NCI-H1092 (cell line): ENCODE data around the gene P2RY2.

Source experiments
- DNase-seq: peaks from one replicate; lab custom pipeline; 2025; lab: John Stamatoyannopoulos, UW

The P2RY2 gene

GRCh38 chr11:73244589-73245240 is 26.6 kb downstream of the P2RY2 start:
- no peak for DNase-seq

DNA sequence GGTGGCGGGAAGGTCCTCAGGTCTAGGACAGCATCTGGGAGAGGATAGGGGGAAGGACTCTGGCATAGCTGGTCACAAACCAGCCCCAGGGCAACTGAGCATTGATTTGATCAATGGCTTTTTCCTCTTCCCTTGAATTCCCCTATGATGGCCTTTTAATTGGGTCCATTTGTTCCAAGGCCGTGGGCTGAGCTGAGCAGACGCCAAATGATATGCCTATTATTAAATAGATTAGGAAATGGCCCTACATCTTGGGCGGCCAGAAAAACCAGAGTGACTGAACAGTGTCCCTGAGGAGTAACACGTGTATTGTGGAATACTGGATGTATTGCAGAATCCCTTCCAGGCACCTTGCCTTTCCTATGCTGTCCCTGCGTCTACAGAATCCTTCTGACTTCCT is 27.4 kb downstream of the P2RY2 start:
- DNase-seq = no peak

DNA sequence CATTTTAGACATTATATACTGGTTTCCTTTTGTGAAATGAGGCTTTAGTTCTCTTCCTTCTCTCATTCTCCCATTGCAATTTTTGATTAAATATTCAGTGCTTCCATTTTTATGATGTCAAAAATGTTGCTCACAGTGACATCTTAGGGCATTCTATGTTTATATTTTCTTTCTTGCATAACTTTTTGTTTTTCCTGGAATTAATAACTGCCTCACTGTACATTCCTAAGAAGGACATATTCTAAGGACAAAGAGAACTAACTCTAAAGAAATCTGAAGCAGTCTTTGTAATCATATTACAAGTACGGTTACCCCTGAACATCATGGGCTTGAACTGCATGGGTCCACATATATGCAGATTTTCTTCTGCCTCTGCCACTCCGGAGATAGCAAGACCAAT is 28.2 kb downstream of the P2RY2 start:
- no peak for DNase-seq

- DNase-seq = no peak
Observed at GRCh38 chr11:73248526-73249185, 30.6 kb downstream of the P2RY2 start.

DNA sequence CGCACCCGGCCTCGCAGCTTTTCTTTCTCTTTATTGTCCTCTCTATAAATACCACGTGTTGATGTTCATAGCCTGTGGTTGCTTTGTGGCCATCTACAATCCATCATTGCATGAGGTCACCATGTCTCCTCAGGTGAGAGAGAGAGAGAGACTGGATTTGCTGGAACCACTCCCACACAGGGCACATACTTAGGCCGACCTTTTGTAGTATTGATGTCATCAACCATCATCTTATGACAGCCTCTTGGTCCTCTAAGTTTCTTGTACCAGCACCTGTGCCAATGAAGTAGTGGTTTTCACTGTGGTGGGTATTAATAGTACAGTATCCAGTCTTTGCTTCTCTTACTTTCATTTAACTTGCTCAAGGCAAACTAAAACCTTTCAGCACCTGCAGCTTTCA is 31.2 kb downstream of the P2RY2 start:
- DNase-seq = no peak

- no peak for DNase-seq
Observed at GRCh38 chr11:73249853-73250783, 32.0 kb downstream of the P2RY2 start.

- DNase-seq = no peak
Observed at GRCh38 chr11:73252577-73253191, 34.6 kb downstream of the P2RY2 start.

DNA sequence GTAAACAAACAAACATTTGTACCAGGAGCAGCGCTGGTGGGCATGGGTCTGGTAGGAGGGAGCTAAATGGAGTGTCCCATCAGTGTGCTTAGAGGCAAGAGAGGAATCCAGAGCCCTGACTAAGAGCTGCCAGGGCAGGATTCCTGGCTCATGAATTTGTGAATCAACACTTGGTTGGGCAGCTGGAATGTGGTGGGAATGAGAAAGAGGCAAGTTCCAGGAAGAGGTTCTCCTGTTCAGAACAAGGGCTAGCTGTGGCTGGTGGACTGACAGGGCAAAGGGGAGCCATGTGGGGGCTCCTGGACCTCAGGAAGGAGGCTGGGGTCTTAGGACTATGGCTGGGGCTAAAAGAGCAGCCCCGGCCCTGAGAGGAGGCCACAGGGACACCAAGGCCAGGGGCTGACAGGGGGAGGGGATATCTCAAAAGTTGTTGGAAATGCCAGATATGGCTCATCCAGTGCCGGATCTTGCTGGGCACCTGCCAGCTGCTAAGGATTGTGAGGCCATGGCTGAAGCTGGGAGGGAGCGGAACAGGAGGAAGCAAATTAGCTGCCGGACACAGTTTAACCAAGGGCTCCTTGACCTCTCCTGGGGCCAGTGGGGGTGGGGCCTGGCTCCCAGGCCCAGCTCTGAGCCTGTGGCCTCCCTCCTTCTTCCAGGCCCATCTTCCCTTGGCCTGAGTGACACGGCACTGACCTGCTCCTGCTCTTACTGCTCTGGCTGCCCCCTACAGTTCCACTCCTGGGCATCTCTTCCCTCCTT is 39.4 kb downstream of the P2RY2 start:
- DNase-seq = no peak

- DNase-seq = no peak
Observed at GRCh38 chr11:73258104-73259035, 40.3 kb downstream of the P2RY2 start.

GRCh38 chr11:73259406-73260126 is 41.5 kb downstream of the P2RY2 start:
- no peak for DNase-seq

DNA sequence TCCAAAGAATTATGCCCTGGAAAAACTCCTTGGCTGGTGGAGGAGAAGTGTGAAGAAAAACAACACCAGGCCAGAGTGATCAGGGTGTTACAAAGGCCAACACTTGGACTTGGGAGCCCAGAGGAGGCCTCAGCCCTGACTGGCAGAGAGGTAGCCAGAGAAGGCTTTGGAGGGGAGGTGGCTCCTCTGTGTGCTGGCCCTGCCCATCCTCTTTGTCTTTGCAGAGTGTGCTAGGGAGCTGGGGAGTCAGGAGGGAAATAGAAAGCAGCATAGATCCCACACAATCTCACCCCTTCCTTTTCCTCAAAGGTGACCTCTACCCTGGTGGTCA is 42.0 kb downstream of the P2RY2 start:
- DNase-seq = no peak

DNA sequence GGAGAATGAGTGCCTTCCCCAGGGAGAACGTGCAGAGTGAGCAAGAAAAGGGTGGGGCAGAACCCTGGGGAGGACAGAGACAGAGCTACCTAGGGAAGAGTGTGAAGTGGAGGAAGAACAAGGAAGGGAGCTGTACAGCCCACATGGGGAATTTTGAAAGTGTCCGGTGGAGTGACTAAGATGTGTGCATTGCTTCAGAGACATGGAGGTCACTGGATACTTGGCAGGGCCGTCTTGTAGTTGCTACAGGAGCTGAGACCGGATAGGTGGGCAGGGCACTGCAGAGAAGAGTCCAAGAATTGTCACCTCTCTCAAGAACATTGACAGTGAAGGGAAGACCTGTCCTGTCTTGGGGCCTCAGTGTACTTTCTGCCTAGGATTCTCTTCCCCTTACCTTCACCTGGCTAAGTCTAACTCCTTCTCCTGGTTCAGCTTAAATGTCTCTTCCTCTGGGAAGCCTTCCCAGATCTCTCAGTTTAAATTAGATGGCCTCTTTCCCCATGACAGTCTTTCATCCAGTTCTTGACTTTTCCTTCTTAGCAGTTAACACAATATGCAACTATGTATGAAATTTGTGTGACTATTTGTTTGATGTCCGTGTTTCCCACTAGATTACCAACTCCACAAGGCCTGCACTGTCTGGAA is 44.9 kb downstream of the P2RY2 start:
- no peak for DNase-seq

- no peak for DNase-seq
Observed at GRCh38 chr11:73263640-73264039, 45.6 kb downstream of the P2RY2 start.

DNA sequence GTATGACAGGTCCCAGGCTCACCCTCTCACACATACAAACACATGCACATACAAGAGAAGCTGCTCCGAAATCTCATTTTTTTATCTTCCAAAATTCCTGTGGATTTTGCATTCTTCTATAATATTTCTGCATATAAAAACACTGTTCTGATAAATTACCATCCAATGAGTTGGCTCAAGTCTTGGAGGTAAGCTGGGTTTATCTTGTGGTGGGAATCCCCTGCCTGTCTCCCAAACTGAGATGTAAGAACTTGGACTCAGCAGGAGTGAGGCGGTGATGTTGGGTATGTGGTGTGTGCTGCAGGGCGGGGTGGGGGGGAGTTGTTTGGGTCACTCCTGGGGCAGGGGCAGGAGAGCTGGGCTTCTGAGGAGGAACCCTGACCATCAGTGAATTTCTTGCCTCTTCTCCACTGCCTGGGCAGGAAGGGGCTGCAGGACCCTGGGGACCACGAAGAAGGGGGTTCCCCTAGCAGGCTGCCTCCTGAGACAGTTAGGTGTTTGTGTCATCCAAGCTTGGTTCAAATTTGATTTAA is 47.3 kb downstream of the P2RY2 start:
- no peak for DNase-seq

DNA sequence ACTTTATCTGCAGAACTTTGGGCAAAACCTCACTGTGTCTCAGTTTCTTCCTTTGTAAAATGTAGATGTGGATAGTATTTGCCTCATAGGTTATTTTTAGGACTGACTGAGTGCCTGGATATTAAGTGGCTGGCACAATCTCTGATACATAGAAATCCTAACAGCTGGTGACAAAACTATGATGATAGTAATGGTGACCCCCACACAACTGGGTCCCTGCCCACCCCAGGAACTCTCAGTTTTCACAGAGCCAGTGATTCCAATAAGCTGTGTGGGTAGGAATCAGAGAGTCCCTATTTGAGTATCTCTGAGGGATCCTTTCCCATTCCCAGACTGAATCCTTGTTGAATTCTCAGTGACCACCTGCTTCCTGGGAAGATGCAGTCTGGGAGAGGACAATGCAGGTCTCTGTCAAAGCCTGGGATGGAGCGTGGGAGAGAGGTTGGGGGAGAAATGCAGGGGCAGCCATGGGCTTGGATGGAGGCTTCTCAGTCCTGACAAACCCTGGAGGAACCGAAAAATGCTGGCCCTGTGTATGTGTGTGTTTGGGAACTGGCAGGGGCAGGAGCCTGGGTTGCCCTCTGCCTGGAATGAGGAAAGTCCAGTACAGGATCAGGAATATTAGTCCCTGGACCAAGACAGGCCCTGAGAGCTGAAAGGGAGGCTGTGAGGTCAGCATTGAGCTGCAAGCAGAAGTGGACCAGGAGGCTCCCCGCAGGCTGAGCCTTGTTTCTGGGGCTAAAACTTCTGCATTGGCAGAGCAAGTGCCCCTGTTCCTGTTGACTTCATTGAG is 48.0 kb downstream of the P2RY2 start:
- DNase-seq = no peak

DNA sequence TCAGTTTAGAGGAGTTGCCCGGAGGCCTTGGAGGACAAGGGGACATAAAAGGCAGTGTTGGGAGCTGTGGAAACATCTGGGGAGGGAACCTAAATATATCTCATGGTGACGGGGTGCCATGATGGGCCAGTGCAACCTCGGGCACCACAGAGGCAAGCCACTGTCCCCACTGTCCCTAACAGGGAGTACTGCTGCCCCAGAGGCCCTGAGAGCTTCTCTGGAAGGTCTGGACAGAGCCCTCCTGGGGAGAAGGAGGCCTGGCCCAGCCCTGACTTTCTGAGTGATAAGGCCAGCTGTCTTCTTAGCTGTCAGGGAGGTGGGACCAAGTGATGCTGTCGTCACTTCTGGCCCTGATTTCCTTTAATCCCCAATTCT is 48.6 kb downstream of the P2RY2 start:
- DNase-seq = no peak

DNA sequence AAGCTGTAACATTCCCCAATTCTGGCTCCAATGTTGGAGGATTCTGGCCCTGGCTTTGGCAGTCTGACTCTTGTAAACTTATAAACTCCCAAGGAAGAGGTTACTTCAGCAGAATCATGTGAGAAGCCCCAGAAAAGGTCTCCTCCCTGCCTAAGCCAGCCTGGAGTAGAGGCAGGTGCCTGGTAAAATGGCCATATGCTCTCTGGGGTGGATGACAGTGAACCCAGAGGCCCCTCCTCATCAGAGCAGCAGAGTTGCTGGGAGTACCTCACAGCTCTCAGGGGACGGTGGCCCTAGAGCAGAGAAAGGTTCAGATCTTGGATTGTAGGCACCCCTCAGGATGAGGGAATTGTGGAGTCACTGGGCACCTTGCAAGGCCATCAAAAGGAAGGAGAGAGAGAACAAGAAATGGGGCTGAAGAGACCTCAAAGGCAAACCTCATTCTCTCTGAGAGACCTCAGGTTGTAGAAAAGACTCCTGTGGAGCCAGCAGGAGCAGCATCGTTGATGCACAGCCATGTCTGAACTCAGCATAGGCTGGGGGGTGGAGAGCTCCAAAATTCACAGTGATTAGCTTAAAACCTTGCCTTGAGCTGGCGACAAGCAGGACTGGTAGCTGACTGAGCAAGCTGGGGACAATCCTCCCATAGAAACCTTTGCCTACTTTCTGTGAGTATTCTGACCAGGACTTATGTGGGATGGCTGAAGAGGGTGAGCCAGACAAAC is 49.2 kb downstream of the P2RY2 start:
- no peak for DNase-seq
